HFF-Myc (cell line): ENCODE measurements around the gene SALL2.
A peak's percentile ranks its signal among the peaks of the same experiment; 100 is the strongest.

Source experiments
- DNase-seq: peaks from one replicate; pipeline ENCODE4 v3.0.0-alpha.2; 2011; ENCODE audit warnings: low read depth; ENCODE audit errors: extremely low read depth
- H3K4me3 ChIP-seq: replicated peaks from 2 replicates; pipeline ENCODE4 v1.5.1; 2011; ENCODE audit warnings: low read depth, mild to moderate bottlenecking, control low read depth, low read length
- CTCF ChIP-seq: IDR thresholded peaks from 2 replicates; pipeline ENCODE4 v1.5.1; 2012; ENCODE audit warnings: mild to moderate bottlenecking, low read depth, low read length, control low read depth; ENCODE audit errors: missing control alignments

The SALL2 gene

GRCh38 chr14:21525962-21526671 lies at the start of gene SALL2:
Gene SALL2, minus strand, starts transcription at chr14:21526346. Its CDS starts 219 bp downstream, at chr14:21526127.
- TF ChIP-seq CTCF, result no peak
- DNase-seq, result peak; percentile 26

GRCh38 chr14:21575661-21576060 lies 49.5 kb upstream of the SALL2 start:
- H3K4me3 ChIP-seq, result no peak overlapping the region
- peak; percentile 1 for DNase-seq
- no peak for TF ChIP-seq CTCF

More at GRCh38 chr14:21525962-21526671, at the start of gene SALL2:
- H3K4me3 ChIP-seq, result peak within 1 kb of the TSS; percentile 53

- H3K4me3 ChIP-seq, result no peak overlapping the region
- no peak for TF ChIP-seq CTCF
- no peak for DNase-seq
Observed at GRCh38 chr14:21572604-21573003, 46.5 kb upstream of the SALL2 start.

- H3K4me3 ChIP-seq, result no peak overlapping the region
- no peak for DNase-seq
- TF ChIP-seq CTCF, result no peak
Observed at GRCh38 chr14:21558703-21559170, 32.6 kb upstream of the SALL2 start.

- peak; percentile 61 for TF ChIP-seq CTCF
- peak; percentile 82 for DNase-seq
- H3K4me3 ChIP-seq, result no peak overlapping the region
Observed at GRCh38 chr14:21557084-21557901, 31.1 kb upstream of the SALL2 start.

- TF ChIP-seq CTCF, result no peak
- H3K4me3 ChIP-seq, result no peak overlapping the region
- DNase-seq, result no peak
Observed at GRCh38 chr14:21556378-21557083, 30.4 kb upstream of the SALL2 start.
